HG02870 (cell line): Measurements from ENCODE around the gene TBXAS1.
"Not testable (repeated sequence)": the region's sequence is repeated elsewhere in the genome, so short reads cannot be mapped to it uniquely, and the experiment has no call there.

Source experiments
- ATAC-seq: cut with Tn5 transposase; IDR thresholded peaks from one replicate; pipeline ENCODE4 v1.9.1; 2021; ENCODE audit warnings: mild to moderate bottlenecking, moderate library complexity; ENCODE audit not compliant: unreplicated experiment

TBXAS1 gene

DNA sequence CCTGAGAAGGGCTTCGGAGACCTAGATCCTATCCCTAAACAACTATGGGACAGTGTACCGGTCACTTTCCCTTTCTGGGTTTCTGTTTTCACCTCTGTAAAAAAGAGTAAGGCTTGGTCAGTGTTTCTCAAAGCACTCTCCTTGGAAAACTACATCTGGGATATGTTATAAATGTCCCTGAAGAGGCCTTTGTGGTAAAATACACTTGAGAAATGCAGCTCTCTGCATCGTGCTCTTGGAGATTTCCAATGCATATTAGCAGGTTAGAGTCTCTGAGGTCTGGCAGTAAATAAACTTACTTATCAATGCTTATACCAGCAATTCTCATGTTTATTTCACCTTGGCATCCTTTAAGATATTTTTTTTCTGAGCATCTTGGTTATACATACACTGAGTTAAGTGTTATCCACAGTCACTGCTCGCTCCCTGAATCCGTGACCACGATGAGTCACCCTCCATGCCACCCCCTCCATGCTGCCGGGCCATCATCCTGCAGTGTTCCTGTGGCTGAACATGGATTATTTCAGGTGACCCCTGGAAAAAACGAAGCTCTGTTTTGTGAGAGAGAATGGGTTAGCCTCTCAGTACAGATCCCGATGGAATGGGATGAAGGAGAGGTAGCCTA lies 3.3 kb upstream of the TBXAS1 start:
- no peak for ATAC-seq

DNA sequence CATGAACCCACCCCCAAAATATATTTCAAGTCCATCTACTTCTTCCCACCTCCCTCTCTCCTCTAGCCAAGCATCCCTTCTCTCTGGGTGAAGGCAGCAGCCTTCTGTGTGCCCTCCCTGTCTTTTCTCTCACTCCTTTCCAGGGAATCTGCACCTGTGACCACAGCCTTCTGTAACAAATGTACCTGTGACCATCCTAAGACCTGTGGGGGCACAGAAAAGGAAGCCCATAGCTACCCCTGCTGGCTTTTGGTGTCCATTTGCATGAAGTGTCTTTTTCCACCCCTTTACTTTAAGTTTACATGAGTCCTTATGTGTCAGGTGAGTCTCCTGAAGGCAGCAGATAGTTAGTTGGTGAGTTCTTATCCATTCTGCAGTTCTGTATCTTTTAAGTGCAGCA lies 2.0 kb upstream of the TBXAS1 start:
- ATAC-seq = no peak

DNA sequence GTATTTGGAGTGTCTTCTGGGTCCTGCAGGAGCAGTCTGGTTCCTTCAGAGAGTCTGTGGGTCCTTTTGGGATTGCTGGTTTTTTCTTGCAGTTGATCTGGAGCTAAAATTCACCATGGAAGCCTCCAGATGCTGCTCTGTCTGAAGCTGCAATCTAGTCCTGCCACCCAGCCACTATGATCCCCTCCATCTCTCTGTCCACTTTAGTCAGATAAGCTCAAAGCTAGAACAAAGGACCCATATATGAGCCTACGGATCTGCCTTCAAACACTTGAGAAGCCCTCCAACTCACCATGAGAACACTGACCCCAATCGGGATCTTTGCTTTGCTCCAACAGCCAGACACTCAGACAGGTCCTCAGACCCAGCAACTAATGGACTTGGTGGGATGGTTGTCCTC lies 618 bp upstream of the TBXAS1 start:
- no peak for ATAC-seq

DNA sequence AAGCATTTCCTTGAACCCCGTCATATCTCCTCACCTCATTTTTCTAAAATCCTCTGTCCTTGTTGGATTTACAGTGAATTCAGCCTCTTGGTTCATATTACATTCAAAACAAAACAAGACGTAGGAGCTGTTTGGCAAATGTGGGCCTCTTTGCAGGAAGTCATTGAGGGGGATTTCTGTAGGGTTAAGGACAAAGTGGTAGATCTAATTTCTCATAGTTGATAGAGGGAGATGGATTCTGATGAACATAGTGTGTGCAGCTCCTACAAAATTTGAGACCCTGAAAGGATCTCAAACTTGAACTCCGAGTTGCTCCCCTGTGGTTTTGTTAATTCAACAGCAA lies 682 bp downstream of the TBXAS1 start:
- ATAC-seq = no peak

DNA sequence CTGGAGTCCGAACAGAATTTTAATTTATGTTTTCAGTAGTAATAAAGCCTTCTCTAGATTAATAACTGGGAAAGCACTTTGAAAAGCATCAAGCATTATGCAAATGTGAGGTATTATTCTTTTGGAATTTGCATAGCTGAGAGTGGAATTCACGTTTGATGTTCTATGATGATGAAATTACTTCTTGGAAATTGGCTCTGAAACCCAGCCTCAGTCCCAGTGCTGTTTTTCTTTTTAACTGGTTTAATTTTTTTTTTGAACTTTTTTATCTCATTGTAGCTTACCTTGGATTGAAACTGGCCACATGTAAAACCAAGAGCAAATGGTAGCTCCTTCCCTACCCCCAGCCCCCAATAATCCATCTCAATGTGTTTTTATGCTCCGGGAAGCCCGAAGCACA lies 1.2 kb downstream of the TBXAS1 start:
- no peak for ATAC-seq

DNA sequence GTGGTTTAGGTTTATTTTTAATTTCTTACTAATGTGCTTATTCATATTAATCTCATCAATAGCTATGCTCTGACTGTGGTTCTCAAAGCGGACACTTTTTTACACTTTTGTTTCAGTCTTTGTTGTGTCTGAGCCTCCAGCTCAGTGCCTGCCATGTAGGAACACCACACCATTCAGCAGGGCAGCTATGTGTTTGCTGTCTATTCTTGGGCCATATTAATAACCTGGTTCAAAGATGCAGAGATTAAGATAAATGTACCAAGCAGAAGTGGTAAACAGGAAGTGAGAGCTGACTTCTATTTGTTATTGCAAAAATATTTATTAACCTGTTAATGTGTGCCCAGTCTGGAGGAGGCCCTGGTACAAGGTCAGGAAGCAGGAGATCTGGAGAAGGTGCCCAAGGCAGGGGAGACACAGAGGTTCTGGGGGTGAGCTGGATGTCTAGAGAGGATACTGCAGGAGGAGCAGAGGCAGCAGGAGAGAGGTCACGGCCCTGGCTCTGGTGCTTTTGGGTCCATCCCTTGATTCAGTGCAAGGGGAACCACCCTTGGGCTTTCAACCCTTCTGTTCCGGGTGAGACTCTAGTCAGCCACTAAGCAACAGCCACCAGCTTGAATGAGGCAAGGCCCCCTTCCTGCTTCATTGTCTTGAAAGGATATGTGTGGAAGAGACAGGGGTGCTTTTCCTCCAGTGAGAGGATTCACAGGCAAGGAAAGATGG lies 1.9 kb downstream of the TBXAS1 start:
- no peak for ATAC-seq

DNA sequence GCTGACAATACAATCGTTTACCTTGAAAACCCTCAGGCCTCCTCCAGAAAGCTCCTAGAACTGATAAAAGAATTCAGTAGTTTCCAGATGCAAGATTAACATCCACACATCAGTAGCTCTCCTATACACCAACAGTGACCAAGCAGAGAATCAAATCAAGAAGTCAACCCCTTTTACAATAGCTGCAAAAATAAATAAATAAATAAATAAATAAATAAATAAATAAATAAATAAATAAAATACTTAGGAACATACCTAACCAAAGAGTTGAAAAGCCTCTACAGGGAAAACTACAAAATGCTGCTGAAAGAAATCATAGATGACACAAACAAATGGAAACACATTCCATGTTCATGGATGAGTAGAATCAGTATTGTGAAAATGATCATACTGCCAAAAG lies 6.8 kb downstream of the TBXAS1 start:
- not testable (repeated sequence) for ATAC-seq

DNA sequence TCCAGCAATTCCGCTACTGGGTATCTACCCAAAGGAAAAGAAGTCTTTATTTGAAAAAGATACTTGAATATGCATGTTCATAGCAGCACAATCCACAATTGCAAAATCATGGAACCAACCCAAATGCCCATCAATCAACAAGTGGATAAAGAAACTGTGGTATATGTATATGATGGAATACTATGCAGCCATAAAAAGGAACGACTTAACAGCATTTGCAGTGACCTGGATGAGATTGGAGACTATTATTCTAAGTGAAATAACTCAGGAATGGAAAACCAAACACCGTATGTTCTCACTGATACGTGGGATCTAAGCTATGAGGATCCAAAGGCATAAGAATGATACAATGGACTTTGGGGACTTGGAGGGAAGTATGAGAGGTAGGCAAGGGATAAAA lies 8.2 kb downstream of the TBXAS1 start:
- ATAC-seq = not testable (repeated sequence)

DNA sequence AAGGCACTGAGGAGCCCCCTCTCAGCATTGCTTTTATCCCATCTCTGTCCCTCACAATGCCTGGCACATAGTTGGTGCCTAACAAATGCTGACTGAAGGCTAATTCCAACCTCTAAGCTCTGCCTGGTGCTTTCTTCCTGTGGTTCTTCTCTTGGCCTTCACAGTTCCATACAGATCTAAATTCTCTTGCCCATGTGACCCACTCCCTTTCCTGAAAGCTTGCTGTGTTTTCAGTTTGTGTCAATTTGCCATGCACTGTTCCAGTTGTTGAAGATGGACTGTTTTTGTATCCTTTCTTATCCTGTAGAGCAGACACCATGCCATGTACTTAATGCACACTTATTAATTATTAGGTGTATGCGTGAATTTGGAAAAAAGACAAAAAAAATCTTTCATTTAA lies 9.2 kb downstream of the TBXAS1 start:
- no peak for ATAC-seq

DNA sequence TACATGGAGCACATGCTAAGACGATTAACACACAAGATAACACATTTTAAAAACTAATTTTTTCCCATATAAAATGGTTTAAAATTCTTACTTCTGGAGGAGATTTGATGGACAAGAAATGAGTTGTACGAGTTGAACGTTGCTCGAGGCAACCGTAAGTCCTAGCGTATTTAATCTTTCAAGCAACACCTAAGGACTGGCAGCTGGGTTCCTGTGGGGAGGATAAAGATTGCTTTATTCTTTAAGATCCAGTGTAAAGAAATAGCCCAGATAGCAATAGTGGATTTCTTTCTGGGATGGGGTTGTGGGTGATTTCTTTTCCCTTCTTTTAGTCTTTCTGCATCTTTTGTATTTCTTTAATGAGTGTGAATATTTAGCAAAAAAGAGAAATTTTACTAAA lies 9.8 kb downstream of the TBXAS1 start:
- no peak for ATAC-seq

DNA sequence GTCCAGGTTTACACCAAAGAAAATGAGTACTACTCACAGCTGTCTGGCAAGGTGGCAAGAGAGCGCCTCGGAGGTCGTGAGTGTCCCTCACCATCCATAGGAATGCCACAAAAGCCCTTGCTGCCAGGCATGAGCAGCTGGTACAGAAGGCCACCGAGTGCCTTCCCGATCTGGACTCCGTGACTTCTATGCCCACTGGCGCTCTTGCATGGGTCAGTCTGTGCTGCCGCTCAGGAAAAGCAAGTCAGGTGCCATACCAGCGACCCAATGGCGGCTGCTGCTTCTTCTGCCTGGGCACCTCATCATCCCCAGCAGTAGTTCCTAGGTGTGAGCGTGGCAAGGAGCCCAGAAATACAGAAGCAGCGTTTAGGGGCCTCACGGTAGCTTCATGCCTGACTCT lies 11.7 kb downstream of the TBXAS1 start:
- ATAC-seq = no peak

DNA sequence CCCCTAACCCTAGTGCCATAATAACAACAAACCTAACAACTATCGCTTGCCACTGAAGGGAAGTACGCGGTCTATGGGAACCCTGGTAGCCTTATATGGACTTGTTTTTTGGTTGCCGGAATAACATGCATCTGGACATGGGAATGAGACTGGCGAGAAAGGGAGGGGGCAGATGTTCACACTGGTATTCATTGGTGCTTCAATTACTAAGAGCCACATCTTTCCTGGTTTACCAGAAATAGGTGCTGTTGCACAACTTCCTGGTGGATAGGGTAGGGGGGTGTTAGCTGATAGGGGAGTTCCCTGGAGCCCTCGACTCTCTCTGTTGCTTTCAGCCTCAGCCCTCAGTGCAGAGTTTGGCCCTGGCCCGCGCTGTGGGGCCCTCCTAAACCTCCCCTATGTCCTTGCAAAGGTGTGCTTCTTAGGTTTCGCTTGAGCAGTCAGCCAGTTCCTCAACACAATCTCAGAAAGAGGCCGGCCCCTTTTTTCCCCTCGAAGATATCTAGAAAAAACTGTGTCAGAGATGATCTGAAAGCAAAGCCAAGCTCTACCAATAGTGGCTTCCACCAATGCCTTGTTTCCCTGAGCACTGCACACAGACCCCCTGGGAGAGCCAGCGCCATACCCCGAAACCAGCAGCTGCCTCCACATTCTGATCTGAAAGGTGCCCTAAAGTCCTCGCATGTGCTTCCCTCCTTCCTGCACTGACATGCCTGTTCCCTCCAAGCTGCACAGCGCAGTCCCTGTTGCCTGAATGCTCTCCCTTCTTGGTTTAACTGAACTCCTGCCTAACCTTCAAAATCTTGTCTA lies 13.5 kb downstream of the TBXAS1 start:
- no peak for ATAC-seq

DNA sequence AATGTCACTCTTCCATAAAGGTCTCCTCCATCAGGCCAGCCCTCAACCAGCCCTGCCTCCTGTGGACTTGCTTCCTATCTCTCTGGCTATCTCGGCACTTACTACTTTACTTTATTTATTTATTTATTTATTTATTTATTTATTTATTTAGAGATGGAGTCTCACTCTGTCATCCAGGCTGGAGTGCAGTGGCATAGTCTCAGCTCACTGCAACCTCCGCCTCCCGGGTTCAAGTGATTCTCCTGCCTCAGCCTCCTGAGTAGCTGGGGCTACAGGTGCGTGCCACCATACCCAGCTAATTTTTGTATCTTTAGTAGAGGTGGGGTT lies 14.1 kb downstream of the TBXAS1 start:
- ATAC-seq = not testable (repeated sequence)

DNA sequence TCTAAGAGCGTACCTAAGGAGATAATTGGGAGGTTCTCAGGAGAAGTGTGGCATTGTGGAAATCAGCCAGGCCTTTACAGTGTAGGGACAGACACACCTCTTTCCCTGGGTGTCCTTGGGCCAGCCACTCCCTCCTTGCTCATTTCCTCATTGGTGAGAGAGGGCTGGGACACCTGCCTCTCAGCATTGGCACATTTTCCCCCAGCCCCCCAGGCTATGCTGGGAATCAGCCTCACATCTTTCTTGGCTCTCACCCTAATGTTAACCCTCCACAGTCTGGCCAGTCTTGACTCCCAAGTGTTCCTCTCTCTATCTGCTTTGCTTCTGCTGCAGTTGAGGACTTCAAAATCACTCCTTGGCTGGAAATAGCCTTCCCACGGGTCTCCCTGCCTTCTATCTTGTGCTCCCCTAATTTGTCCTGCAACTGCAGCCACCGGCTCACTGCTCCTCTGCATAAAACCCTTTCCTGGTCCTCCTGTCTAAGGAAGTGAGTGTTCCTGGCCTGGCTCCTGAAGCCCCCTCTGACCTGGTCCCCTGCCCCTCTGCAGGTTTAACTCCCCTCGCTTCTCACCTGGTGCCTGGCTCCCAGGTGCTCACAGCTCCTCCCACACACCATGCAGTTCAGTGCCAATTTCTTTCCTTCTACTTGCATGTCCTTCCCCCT lies 15.8 kb downstream of the TBXAS1 start:
- no peak for ATAC-seq

DNA sequence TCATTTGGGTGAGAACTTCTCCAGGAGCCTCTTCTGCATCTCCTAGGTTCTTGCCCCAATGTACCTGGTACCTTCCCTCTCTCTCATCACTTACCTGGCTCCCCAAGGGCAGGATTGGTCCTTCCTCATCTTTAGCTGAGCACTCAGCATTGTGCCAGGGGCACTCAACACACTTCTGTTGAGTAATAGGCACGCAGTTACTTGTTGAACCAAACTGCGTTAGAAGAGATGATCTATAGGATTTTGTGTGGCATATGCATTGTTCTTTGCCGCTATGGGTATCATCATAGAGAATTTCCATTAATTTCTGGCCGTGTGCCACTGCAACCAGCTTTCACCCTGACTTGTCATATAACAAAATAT lies 16.4 kb downstream of the TBXAS1 start:
- no peak for ATAC-seq

DNA sequence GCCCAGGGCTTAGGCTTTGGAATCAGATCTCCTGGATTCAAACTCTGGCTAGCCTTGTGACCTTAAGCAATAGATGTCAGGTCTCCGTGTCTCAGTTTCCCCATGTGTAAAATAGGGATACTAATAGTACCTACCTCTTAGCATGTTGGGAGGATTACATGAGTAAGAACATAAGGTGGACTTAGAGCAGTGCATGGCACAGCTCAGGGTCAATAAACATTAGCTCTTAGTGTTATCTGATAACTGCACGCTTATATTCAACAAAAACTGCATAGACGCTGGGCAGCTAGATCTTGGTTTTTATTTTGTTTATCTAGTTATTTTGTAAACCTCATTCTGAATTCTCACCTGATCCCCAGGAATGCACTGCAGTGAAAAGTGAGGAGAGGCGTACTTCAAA lies 17.2 kb downstream of the TBXAS1 start:
- ATAC-seq = no peak

DNA sequence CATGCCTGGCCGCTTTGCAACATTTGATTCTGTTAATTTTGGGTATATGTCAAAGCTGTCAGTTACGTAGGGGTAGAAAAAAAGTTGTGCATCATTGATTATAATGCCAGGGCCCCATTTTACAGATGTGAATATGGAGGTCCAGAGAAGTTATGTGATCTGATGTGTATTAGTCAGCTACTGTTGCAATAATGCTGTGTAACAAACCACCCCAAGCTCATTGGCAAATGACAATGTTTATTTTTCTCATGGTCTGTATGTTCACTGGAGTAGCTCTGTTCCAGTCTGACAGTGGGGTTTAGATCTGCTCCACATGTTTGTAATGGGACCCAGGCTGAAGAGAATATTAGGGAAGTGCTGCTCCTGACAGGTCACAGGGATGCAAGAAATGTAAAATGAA lies 19.2 kb downstream of the TBXAS1 start:
- ATAC-seq = no peak

DNA sequence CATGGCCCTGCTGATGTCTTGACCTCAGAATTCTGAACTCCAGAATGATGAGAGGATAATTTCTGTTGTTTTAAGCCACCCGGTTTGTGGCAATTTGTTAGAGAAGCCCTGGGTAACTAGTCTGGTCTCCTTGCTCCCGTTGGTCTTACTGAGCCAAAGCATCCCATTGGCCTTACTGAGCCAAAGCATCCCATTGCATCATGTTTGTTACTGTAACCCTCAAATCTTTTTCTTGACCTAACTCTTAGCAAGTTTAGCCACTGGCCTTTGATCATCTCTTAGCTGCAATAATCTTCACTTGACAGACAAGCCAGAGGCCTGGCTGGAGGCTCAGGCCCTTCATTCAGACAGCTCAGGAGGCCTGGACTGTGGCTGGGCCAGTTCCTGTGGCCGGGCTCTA lies 21.8 kb downstream of the TBXAS1 start:
- no peak for ATAC-seq

DNA sequence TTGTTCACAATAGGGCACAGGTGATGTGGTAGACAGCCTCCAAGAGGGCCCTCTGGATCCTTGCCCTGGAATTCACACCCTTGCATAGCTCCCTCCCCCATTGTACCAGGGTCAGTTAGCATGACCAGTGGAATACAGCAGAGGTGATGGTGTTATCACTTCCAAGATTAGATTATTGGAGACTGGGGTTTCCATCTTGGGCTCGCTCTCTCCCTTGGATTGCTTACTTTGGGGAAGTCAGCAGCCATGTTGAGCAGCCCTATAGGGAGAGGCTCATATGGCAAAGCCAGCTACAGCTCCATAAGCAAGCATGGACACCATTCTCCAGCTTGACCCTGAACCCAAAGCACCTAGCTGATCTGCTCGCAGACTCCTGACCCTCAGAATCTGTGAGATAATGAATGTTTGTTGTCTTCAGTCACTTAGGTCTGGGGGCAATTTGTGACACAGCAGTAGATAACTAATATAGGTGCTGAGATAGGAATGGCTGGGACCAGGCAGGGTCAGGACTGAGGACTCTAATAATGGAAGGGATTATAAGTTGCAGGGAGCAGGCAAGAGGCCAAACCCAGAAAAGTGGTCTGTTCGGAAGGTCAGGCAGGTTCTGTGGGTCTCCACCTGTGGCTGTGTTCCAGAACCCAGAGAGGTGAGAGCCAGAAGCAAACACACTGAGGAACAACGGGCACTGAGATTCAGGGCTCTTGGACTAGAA lies 22.9 kb downstream of the TBXAS1 start:
- no peak for ATAC-seq

DNA sequence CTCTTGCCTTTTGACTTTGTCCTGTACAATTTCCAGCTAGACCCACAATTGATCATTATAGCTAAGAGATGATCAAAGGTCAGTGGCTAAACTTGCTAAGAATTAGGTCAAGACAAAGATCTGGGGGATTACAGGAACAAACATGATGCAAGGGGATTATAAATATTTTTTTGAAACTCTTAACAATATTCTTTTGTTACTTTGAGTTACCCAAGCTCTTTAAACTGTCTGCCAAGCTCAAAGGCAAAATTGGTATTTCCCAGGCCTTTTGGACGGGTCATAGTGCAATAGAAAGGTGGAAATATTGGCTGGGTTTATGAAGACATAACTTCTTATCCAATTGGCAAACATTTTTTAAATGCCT lies 23.4 kb downstream of the TBXAS1 start:
- ATAC-seq = no peak

DNA sequence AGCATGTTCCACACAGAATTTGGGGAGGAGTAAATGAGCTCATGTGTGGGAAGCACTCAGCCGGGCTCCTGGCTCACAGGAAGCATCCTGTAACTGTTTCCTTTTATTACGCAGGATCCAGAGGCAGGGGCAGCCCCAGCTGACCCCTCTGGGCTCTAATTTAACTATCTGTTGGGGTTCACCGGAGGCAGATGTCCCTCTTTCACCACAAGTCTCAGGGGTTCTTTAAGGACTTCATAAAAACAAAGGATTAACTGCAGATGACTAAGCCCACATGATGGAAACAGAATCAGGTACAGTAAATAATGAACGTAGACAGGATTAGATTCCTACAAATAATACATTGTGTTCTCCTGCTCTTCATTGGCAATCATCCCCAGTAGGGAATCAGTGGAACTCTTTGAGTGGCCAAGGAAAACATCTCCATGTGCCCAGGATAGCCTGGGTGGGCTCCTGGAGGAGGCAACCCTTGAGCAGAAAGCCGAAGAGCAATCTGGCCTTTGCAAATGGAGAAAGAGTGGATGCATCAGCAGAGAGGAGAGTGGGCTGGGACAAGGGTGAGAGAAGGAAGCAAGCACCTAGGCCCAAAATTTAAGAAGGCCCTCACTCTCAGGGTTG lies 24.6 kb downstream of the TBXAS1 start:
- ATAC-seq = no peak
